ENCODE results near the gene COA7. TPM values are rescaled to one million over a fixed set of nuclear protein-coding genes. Genes with fewer than 3 reads are reported as not detected.

The COA7 gene
- total RNA-seq, 1 donor from 2014 or later = 16.5 TPM

DNA sequence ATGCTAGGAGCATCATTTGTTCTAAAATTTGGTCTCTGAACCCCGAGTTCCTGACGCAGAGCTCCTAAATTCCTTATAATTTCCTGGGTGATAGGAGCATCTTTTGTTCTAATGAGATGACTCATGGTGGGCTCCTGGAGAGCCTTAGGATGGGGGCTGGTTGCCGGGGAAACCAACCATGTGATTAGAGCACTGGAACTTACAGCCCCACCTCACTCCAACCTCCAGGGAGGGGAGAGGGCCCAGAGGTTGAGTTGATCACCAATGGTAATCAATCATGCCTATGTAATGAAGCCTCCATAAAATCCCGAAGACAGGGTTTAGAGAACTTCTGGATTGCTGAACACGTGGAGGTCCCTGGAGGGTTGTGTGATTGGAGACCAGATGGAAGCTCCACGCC, 57.5 kb downstream of the COA7 start:
- no peaks in the 10 kb centered on the region for H3K9me3 Mint-ChIP-seq (ENCODE audit: low read depth)

DNA sequence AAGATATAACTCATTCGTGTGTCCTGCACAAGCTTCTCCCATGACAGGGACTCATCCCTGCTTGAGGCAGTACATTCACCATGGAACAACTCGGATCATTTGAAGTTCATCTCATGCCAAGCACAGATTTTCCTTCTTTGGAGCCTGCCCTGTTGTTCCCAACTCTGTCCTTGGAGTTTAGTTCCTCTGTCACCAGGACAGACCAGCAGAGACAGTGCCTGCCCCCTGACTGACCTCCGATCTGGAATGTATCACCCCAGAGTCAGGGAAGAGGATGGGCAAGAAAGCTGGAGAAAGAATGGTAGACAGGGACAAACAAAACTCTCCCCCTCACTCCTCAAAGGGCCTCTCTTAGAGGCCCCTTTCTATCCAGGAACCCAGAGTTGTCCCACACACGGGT, 60.2 kb downstream of the COA7 start:
- Mint-ChIP-seq H3K36me3 (ENCODE audit: insufficient read depth) (peaks cover 1% of the 10 kb centered on the region), H3K9me3 (ENCODE audit: low read depth) (no peaks in the 10 kb centered on the region), H3K27me3 (peaks cover 17% of the 10 kb centered on the region), H3K4me1 (ENCODE audit: low read depth) (peaks cover 11% of the 10 kb centered on the region), H3K4me3 (ENCODE audit: low read depth) (no peak overlapping the region), H3K27ac (no peak overlapping the region)
- no peak for DNase-seq (ENCODE audit: low spot score, unreplicated experiment)
- TF ChIP-seq, protein P1, sequence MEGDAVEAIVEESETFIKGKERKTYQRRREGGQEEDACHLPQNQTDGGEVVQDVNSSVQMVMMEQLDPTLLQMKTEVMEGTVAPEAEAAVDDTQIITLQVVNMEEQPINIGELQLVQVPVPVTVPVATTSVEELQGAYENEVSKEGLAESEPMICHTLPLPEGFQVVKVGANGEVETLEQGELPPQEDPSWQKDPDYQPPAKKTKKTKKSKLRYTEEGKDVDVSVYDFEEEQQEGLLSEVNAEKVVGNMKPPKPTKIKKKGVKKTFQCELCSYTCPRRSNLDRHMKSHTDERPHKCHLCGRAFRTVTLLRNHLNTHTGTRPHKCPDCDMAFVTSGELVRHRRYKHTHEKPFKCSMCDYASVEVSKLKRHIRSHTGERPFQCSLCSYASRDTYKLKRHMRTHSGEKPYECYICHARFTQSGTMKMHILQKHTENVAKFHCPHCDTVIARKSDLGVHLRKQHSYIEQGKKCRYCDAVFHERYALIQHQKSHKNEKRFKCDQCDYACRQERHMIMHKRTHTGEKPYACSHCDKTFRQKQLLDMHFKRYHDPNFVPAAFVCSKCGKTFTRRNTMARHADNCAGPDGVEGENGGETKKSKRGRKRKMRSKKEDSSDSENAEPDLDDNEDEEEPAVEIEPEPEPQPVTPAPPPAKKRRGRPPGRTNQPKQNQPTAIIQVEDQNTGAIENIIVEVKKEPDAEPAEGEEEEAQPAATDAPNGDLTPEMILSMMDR (IDR thresholded peaks at IDR 0.05; ENCODE audit: unreplicated experiment) = no peak

More for the DNA sequence above, 57.5 kb downstream of the COA7 start:
- TF ChIP-seq, protein P1 (IDR thresholded peaks at IDR 0.05; ENCODE audit: unreplicated experiment) = no peak
- peaks cover 2% of the 10 kb centered on the region for H3K27me3 Mint-ChIP-seq
- no peak overlapping the region for H3K27ac Mint-ChIP-seq
- no peak for DNase-seq (ENCODE audit: low spot score, unreplicated experiment)
- no peak overlapping the region for H3K4me3 Mint-ChIP-seq (ENCODE audit: low read depth)
- no peaks in the 10 kb centered on the region for H3K36me3 Mint-ChIP-seq (ENCODE audit: insufficient read depth)
- peaks cover 11% of the 10 kb centered on the region for H3K4me1 Mint-ChIP-seq (ENCODE audit: low read depth)

DNA sequence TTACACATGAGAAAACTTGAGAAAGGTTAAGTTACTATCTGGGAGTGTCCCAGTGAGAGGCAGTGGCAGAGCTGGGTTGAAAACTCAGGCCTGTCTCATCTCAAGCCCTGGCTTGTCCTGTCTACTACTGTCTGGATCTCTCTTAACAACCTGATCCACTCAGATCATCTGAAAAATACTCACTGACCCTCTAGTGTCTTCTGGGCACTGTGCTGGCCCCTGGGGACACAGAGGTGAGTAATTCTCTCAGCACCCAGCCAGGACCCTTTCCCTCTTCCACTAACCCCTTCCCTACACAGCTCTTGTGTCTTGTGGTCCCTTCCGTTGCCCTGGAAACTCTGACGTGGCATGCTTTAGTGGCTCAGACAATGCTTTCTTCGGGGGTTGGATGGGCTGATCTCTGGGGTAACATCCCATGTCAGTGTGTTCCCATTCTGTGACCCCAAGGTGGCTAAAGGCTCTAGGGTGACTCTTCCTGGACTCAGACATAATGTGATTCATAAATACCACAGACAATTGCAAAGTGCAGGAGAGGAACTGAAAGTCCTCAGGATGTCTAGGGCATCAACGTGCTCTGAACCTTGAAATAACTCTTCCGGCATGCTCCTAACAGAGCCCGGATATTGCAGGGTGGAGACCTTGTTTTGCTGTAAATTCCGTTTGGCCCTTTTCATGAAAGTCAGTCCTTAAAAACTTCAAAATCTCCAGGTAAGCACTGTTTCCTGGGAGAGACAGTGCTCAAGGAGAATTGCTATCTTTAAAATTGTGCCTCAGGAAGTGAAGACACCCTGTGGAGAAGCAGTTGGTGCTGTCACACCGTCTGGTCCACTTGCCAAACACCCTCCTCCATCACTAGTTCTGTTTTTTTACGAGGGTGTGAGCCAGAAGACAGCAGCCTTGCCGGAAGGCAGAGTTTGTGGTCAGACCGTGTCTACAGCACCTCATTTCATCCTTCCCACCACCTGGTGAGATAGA, 61.1 kb downstream of the COA7 start:
- no peaks in the 10 kb centered on the region for H3K9me3 Mint-ChIP-seq (ENCODE audit: low read depth)
- no peak for DNase-seq (ENCODE audit: low spot score, unreplicated experiment)
- no peak overlapping the region for H3K4me3 Mint-ChIP-seq (ENCODE audit: low read depth)
- TF ChIP-seq, protein P1 (IDR thresholded peaks at IDR 0.05; ENCODE audit: unreplicated experiment) = no peak
- peaks cover 23% of the 10 kb centered on the region for H3K27me3 Mint-ChIP-seq
- H3K36me3 Mint-ChIP-seq (ENCODE audit: insufficient read depth) = peaks cover 1% of the 10 kb centered on the region
- H3K4me1 Mint-ChIP-seq (ENCODE audit: low read depth) = peaks cover 11% of the 10 kb centered on the region
- H3K27ac Mint-ChIP-seq = no peak overlapping the region

DNA sequence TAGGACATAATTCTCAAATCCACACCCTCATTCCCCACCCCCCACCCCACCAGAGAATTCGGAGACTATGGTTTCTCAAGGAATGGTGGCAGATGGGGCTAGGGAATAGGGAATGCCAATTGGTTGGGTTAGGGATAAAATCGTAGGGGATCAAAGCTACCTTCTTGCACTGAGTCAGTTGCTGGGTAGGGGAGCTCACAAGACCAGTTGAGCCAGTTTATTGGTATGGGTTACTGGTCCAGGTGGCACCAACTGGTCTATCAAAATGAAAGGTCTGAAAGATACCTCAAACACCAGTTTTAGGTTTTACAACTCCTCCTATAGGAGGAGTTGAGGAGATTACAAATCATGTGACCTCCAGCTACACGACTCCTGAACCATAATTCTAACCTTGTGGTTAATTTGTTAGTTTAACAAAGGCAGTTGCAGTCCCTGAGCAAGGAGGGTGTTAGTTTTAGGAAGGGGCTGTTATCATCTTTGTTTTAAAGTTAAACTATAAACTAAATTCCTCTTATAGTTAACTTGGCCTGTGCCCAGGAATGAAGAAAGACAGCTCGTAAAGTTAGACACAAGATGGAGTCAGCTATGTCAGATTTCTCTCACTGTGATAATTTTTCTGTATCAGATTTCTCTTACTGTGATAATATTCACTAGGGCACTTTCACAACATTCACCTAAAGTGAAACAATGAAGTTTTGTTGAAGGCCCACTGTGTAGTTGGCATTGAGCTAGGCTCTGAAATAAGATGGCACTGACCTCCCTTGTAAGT, 62.6 kb downstream of the COA7 start:
- Mint-ChIP-seq H3K4me1 (ENCODE audit: low read depth) (peaks cover 11% of the 10 kb centered on the region), H3K4me3 (ENCODE audit: low read depth) (no peak overlapping the region), H3K27ac (no peak overlapping the region), H3K36me3 (ENCODE audit: insufficient read depth) (peaks cover 1% of the 10 kb centered on the region), H3K27me3 (peaks cover 31% of the 10 kb centered on the region), H3K9me3 (ENCODE audit: low read depth) (no peaks in the 10 kb centered on the region)
- TF ChIP-seq, protein P1 (IDR thresholded peaks at IDR 0.05; ENCODE audit: unreplicated experiment) = no peak
- DNase-seq (ENCODE audit: low spot score, unreplicated experiment) = no peak

Other genes starting within 250 kb of the COA7 start
- 130 and 139 TPM in 2 replicates for gene TUT4, start 145.3 kb downstream of the COA7 start, total RNA-seq
- gene GPX7, start 96.0 kb downstream of the COA7 start, total RNA-seq = 26.7 and 28.9 TPM in 2 replicates
- 0.29 and 0.38 TPM in 2 replicates for gene SHISAL2A, start 65.2 kb downstream of the COA7 start, total RNA-seq
- 30.4 and 31.5 TPM in 2 replicates for gene ZYG11B, start 28.1 kb upstream of the COA7 start, total RNA-seq
- 0.16 TPM in 1 of 2 replicates, not detected in the other for gene ZYG11A, start 144.4 kb upstream of the COA7 start, total RNA-seq
- gene ECHDC2, start 223.4 kb upstream of the COA7 start, total RNA-seq = 122 and 131 TPM in 2 replicates
- 60.8 and 67.8 TPM in 2 replicates for gene SCP2, start 228.9 kb upstream of the COA7 start, total RNA-seq